Endothelial cell of umbilical vein (primary cell): ENCODE results near the gene NOTCH2. TPM values are rescaled to one million over a fixed set of nuclear protein-coding genes. Genes with fewer than 3 reads are reported as not detected.
A peak's percentile ranks its signal among the peaks of the same experiment; 100 is the strongest.

ENCODE experiments used
- BruUV-seq: library from RNA; stranded (reverse); fragments of 400-500 nt; replicated peaks from 2 replicates; lab custom pipeline; 2021; lab: Mats Ljungman, UMichigan
- CTCF ChIA-PET: fragments of 300-600, 350-600 bp; sonication (Branson Sonifier 250); formaldehyde crosslinking; loops from one replicate; lab custom pipeline; 2021; ENCODE audit warnings: antibody characterized with exemption, inconsistent platforms; lab: Charles Lee
- POLR2A ChIA-PET: fragments of 300-600, 350-600 bp; sonication (Branson Sonifier 250); formaldehyde crosslinking; loops from one replicate; lab custom pipeline; 2021; ENCODE audit warnings: antibody characterized with exemption, inconsistent platforms; lab: Charles Lee
- DNase-seq: peaks from one replicate; pipeline ENCODE4 v3.0.0-alpha.2; 2011; ENCODE audit warnings: low read depth, low spot score
- FAIRE-seq: peaks from 2 replicates; lab custom pipeline; 2011; peaks lifted over from hg19 to GRCh38; lab: Jason Lieb, UNC
- H2AFZ ChIP-seq: 2 replicates; pipeline ENCODE4 v1.6.0; 2012; ENCODE audit warnings: low read depth, low read length, control low read depth, inconsistent platforms
- H3K27ac ChIP-seq: 2 replicates; pipeline ENCODE4 v1.5.1; 2011; ENCODE audit warnings: low read depth, mild to moderate bottlenecking, control low read depth, low read length, moderate library complexity; ENCODE audit not compliant: insufficient read depth
- H3K27me3 ChIP-seq, 2 experiments: 2 replicates each; pipeline versions ENCODE4 v1.6.0 to v1.6.1; 2011; ENCODE audit warnings: low read length in 2 of 2, mixed read lengths in 1 of 2; ENCODE audit not compliant: control insufficient read depth in 2 of 2, insufficient read depth in 2 of 2
- H3K36me3 ChIP-seq, 2 experiments: 2 replicates in 1 of 2; 3 replicates in 1 of 2; pipeline ENCODE4 v1.5.1; 2011; ENCODE audit warnings: low read length in 2 of 2, mild to moderate bottlenecking in 1 of 2, moderate library complexity in 1 of 2; ENCODE audit not compliant: control insufficient read depth in 2 of 2, insufficient read depth in 2 of 2; ENCODE audit errors: extremely low read depth in 1 of 2
- H3K4me1 ChIP-seq: 3 replicates; pipeline ENCODE4 v1.5.1; 2011; ENCODE audit warnings: mild to moderate bottlenecking, low read length; ENCODE audit not compliant: control insufficient read depth, insufficient read depth; ENCODE audit errors: extremely low read depth
- H3K4me2 ChIP-seq: 2 replicates; pipeline ENCODE4 v1.6.1; 2011; ENCODE audit warnings: low read length, control low read depth, mixed read lengths; ENCODE audit not compliant: insufficient read depth
- H3K4me3 ChIP-seq, 3 experiments: fragments of 200-600 bp in 1 of 3; sonication (generic), shearing (Covaris generic) in 1 of 3; replicated peaks in 1 of 3; 2 replicates each; pipeline ENCODE4 v1.5.1; 2011 to 2016; ENCODE audit warnings: control low read depth in 3 of 3, low read length in 3 of 3, mild to moderate bottlenecking in 2 of 3, inconsistent platforms in 1 of 3, low read depth in 1 of 3, moderate library complexity in 1 of 3; ENCODE audit not compliant: insufficient read depth in 1 of 3
- H3K79me2 ChIP-seq: 2 replicates; pipeline ENCODE4 v1.6.0; 2012; ENCODE audit warnings: low read length, inconsistent platforms; ENCODE audit not compliant: control insufficient read depth, insufficient read depth
- H3K9ac ChIP-seq: replicated peaks from 2 replicates; pipeline ENCODE3; 2011; ENCODE audit warnings: low read length, control low read depth; ENCODE audit not compliant: insufficient read depth; ENCODE audit errors: extremely low read depth
- H3K9me1 ChIP-seq: replicated peaks from 3 replicates; pipeline ENCODE4 v1.6.0; 2011; ENCODE audit warnings: mild to moderate bottlenecking, low read length; ENCODE audit not compliant: control insufficient read depth, insufficient read depth; ENCODE audit errors: extremely low read depth
- H3K9me3 ChIP-seq: replicated peaks from 2 replicates; pipeline ENCODE4 v1.5.1; 2012; ENCODE audit warnings: low read length, inconsistent platforms; ENCODE audit not compliant: control insufficient read depth, insufficient read depth
- H4K20me1 ChIP-seq: replicated peaks from 2 replicates; pipeline ENCODE3; 2011; ENCODE audit warnings: mild to moderate bottlenecking, low read length; ENCODE audit not compliant: control insufficient read depth, insufficient read depth; ENCODE audit errors: extremely low read depth
- EZH2 ChIP-seq: IDR thresholded peaks from 2 replicates; pipeline ENCODE4 v1.6.1; 2012; ENCODE audit warnings: borderline replicate concordance, low read depth, mild to moderate bottlenecking, moderate library complexity, low read length, inconsistent platforms; ENCODE audit not compliant: severe bottlenecking
- FOS ChIP-seq: IDR thresholded peaks from 2 replicates; pipeline ENCODE4 v1.6.1; 2011; ENCODE audit warnings: mild to moderate bottlenecking, low read length, moderate library complexity, borderline replicate concordance; ENCODE audit not compliant: insufficient read depth
- JUN ChIP-seq: IDR thresholded peaks from 2 replicates; pipeline ENCODE4 v1.6.1; 2011; ENCODE audit warnings: borderline replicate concordance, low read depth; ENCODE audit not compliant: insufficient read length, insufficient read depth
- POLR2A ChIP-seq: IDR thresholded peaks from 2 replicates; pipeline ENCODE4 v1.6.1; 2012; ENCODE audit warnings: low read depth, mild to moderate bottlenecking, control low read depth, low read length
- POLR2AphosphoS5 ChIP-seq: IDR thresholded peaks from 2 replicates; pipeline ENCODE4 v1.6.1; 2012; ENCODE audit warnings: low read depth, mild to moderate bottlenecking, control low read depth, low read length, moderate library complexity; ENCODE audit not compliant: insufficient read depth
- dilution Hi-C: fragments of 300-500 bp; cut with MboI; formaldehyde crosslinking; loops from one replicate; pipeline ENCODE4 v1.15.0; 2019; ENCODE audit warnings: low sequenced_read_pairs; ENCODE audit not compliant: extremely low pct_ligation_motif_present
- intact Hi-C: fragments of 100-400 bp; cut with micrococcal nuclease; formaldehyde crosslinking; loops from one replicate; pipeline ENCODE4 v1.10.0; 2022
- polyA plus RNA-seq, 4 experiments: library from polyadenylated mRNA; depleted of rRNA in 3 of 4; stranded (reverse) in 3 of 4; unstranded in 1 of 4; fragments of >200 nt; gene quantifications; 2 replicates each; pipeline versions ENCODE4 v1.2.1 to v1.2.3, GENCODE V29; 2011 to 2012; ENCODE audit warnings: missing spikeins in 1 of 4
- total RNA-seq: library from RNA; stranded (reverse); gene quantifications from 2 replicates; pipeline ENCODE4 v1.2.3, GENCODE V29; 2021
- TF ChIP-seq, protein P1 (sequence below), 2 donors: IDR thresholded peaks; 1 replicate in 1 of 2; 2 replicates in 1 of 2; pipeline ENCODE4 v1.5.1; 2011; ENCODE audit warnings: low read length in 2 of 2, mild to moderate bottlenecking in 2 of 2, moderate library complexity in 2 of 2, control low read depth in 1 of 2, inconsistent platforms in 1 of 2, low read depth in 1 of 2; ENCODE audit not compliant: insufficient read depth in 1 of 2; ENCODE audit errors: extremely low read depth in 1 of 2

NOTCH2 gene
- total and polyA plus RNA-seq, 2 donors (not counting 3 experiments of a cell fraction or from before 2014, with no cell fraction given): 14.3 to 49.1 TPM

DNA sequence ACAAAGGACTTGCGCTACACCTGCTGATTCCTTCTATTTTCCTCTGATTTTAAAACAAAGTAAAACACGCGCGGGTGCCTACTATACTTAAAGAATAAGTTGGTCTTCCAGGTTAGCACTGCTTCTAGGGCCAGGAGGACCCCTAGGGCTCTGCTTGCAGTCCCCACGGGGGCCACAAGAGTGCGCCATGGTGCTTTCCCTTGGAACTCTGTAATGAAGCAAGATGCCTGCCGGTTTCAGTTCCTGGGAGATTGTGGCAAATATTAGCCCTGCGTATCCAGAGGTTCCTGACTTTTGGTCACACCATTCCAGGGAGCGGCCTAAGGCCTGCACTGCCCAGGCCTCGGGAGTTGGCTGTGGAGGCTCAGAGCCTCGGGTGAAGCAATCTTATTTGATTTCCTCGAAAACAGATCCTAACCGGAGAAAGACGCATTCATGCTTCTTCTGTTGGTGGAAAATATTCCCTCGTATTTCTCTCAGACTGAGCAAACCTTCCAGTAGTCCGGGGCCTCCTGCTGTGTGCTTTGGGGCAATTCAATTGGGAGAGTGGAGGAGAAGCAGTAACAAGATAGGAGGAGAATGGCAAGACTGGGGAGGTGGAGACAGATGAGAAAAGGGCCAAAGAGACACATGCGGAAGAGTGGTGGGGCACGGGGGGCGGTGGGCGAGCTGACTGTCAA lies 198.4 kb downstream of the NOTCH2 start:
- no peaks in the 10 kb centered on the region for H3K79me2 ChIP-seq
- intact Hi-C loops (loop anchor here (1.0 to 10.0 kb wide), 3 partner anchors 62 to 256 kb away; no protein-coding TSS in a partner anchor), dilution Hi-C loops (no loop called here)
- no peaks in the 10 kb centered on the region for H3K4me1 ChIP-seq
- DNase-seq (peak; percentile 72), FAIRE-seq (peak; percentile 81)
- no peaks in the 10 kb centered on the region for H4K20me1 ChIP-seq
- H3K4me2 ChIP-seq: peak overlapping the region; percentile 32
- ChIA-PET POLR2A (no interaction called here), CTCF (interaction anchor here (1.1 to 3.1 kb wide), 8 partner anchors 8 to 62 kb away, joined by 3 to 17 read pairs (median 10); no protein-coding TSS in a partner anchor)
- BruUV-seq: no TSS peak
- H3K27ac ChIP-seq: no peak overlapping the region
- no peaks in the 10 kb centered on the region for H3K9me3 ChIP-seq
- H3K4me3 ChIP-seq: no peak overlapping the region
- H3K9me1 ChIP-seq: no peaks in the 10 kb centered on the region
- H2AFZ ChIP-seq: peak overlapping the region; percentile 82
- no peak overlapping the region for H3K9ac ChIP-seq
- H3K27me3 ChIP-seq: peaks cover under 1 to 6% of the 10 kb centered on the region in 2 experiments
- no peak for TF ChIP-seq POLR2A
- TF ChIP-seq POLR2AphosphoS5: no peak
- TF ChIP-seq JUN: no peak
- TF ChIP-seq EZH2: no peak
- TF ChIP-seq FOS: no peak
- TF ChIP-seq, protein P1, sequence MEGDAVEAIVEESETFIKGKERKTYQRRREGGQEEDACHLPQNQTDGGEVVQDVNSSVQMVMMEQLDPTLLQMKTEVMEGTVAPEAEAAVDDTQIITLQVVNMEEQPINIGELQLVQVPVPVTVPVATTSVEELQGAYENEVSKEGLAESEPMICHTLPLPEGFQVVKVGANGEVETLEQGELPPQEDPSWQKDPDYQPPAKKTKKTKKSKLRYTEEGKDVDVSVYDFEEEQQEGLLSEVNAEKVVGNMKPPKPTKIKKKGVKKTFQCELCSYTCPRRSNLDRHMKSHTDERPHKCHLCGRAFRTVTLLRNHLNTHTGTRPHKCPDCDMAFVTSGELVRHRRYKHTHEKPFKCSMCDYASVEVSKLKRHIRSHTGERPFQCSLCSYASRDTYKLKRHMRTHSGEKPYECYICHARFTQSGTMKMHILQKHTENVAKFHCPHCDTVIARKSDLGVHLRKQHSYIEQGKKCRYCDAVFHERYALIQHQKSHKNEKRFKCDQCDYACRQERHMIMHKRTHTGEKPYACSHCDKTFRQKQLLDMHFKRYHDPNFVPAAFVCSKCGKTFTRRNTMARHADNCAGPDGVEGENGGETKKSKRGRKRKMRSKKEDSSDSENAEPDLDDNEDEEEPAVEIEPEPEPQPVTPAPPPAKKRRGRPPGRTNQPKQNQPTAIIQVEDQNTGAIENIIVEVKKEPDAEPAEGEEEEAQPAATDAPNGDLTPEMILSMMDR (IDR thresholded peaks at IDR 0.05; ENCODE audit: extremely low read depth in 1 of 2, insufficient read depth in 1 of 2, low read depth in 1 of 2, low read length in 2 of 2): peak; percentile 92 to 94
- no peaks in the 10 kb centered on the region for H3K36me3 ChIP-seq
